Neural progenitor cell (in vitro differentiated cells): ENCODE measurements around the gene BCR.

Experiments used
- CTCF ChIP-seq: fragments of 200-600 bp; sonication (generic); IDR thresholded peaks from 2 replicates; pipeline ENCODE4 v1.5.1; 2017; ENCODE audit warnings: antibody characterized with exemption, mild to moderate bottlenecking
- EZH2 ChIP-seq: fragments of 200-600 bp; sonication (generic); IDR thresholded peaks from 2 replicates; pipeline ENCODE4 v1.6.1; 2017; ENCODE audit warnings: antibody characterized with exemption, mild to moderate bottlenecking, moderate library complexity
- EZH2phosphoT487 ChIP-seq: fragments of 200-600 bp; sonication (generic); IDR thresholded peaks from 2 replicates; pipeline ENCODE4 v1.6.1; 2017; ENCODE audit warnings: antibody characterized with exemption

DNA sequence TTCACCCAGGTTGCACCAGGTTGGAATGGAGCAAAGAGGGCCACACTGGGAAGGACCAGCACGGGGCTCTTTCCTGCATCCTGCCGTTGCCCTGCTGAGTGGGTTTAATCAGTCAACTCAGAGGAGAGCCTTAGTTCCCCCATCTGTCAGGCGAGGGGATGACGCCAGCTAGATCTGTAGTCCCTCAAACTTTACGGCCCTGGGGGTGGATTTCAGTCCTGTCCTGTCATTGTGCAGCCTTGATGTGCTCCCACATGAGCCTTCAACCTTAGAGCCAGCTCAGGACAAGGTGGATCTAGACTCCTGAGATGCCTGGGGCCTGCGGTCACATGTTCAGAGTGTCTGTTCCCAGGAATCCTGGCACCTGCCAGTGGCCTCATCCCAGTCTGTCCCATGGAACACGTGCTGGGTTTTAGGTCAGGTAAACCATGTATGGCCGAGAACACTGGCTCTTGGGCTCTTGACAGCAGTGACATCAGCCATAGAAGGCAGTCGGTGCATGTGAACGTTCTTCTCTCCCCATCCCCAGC is 104.3 kb downstream of the BCR start:
- TF ChIP-seq CTCF (no peak), EZH2 (no peak), EZH2phosphoT487 (no peak)
